ENCODE results near the gene MKS1.

MKS1 gene

GRCh38 chr17:58195518-58196123 lies 23.4 kb downstream of the MKS1 start:
- DNase-seq = no peak

GRCh38 chr17:58193641-58194255 lies 25.3 kb downstream of the MKS1 start:
- no peak for DNase-seq

GRCh38 chr17:58192612-58193011 lies 26.4 kb downstream of the MKS1 start, which contains the start of gene EPX:
Gene EPX, plus strand, starts transcription at chr17:58192726. Its CDS starts 121 bp downstream, at chr17:58192847.
- DNase-seq = no peak

- no peak for DNase-seq
Observed at GRCh38 chr17:58191241-58191896, 27.7 kb downstream of the MKS1 start.

GRCh38 chr17:58189436-58190146 lies 29.5 kb downstream of the MKS1 start:
- peak; percentile 39 for DNase-seq

GRCh38 chr17:58187675-58188074 lies 31.4 kb downstream of the MKS1 start:
- no peak for DNase-seq

GRCh38 chr17:58187063-58187462 lies 32.0 kb downstream of the MKS1 start:
- no peak for DNase-seq

GRCh38 chr17:58186591-58186990 lies 32.5 kb downstream of the MKS1 start:
- no peak for DNase-seq

- DNase-seq = no peak
Observed at GRCh38 chr17:58184986-58185761, 33.9 kb downstream of the MKS1 start.

GRCh38 chr17:58184308-58184985 lies 34.6 kb downstream of the MKS1 start:
- no peak for DNase-seq

GRCh38 chr17:58183514-58183913 lies 35.5 kb downstream of the MKS1 start:
- no peak for DNase-seq

- no peak for DNase-seq
Observed at GRCh38 chr17:58181796-58182195, 37.3 kb downstream of the MKS1 start.

- DNase-seq = no peak
Observed at GRCh38 chr17:58176200-58176599, 42.9 kb downstream of the MKS1 start.

- no peak for DNase-seq
Observed at GRCh38 chr17:58174871-58175270, 44.2 kb downstream of the MKS1 start.

GRCh38 chr17:58172369-58173071 lies 46.5 kb downstream of the MKS1 start:
- DNase-seq = no peak

- DNase-seq = no peak
Observed at GRCh38 chr17:58170622-58171021, 48.4 kb downstream of the MKS1 start.

GRCh38 chr17:58166682-58167081 lies 52.4 kb downstream of the MKS1 start, which contains the start of gene OR4D2:
Gene OR4D2, plus strand, starts transcription at chr17:58166982. Its CDS starts 2,674 bp downstream, at chr17:58169656.
- DNase-seq = no peak

GRCh38 chr17:58165981-58166380 lies 53.1 kb downstream of the MKS1 start:
- no peak for DNase-seq

GRCh38 chr17:58161566-58161965 lies 57.5 kb downstream of the MKS1 start:
- no peak for DNase-seq

GRCh38 chr17:58158181-58158580 lies 60.9 kb downstream of the MKS1 start:
- no peak for DNase-seq
